Urothelium cell line (cell line): ENCODE results near the gene NR2F1-AS1.
A peak's percentile ranks its signal among the peaks of the same experiment; 100 is the strongest.
"Not testable (repeated sequence)": the region's sequence is repeated elsewhere in the genome, so short reads cannot be mapped to it uniquely, and the experiment has no call there.

Source experiments
- DNase-seq: peaks from one replicate; pipeline ENCODE4 v3.0.0; 2011; ENCODE audit warnings: low spot score, mixed read lengths
- FAIRE-seq: peaks from 2 replicates; lab custom pipeline; 2011; peaks lifted over from hg19 to GRCh38; lab: Jason Lieb, UNC

The NR2F1-AS1 gene

GRCh38 chr5:93557021-93557604 lies 23.9 kb downstream of the NR2F1-AS1 start:
- DNase-seq (no peak), FAIRE-seq (no peak)

GRCh38 chr5:93549594-93549993 lies 31.4 kb downstream of the NR2F1-AS1 start:
- FAIRE-seq, DNase-seq: not testable (repeated sequence)

- FAIRE-seq (no peak), DNase-seq (no peak)
These were observed 35.1 kb downstream of the NR2F1-AS1 start for GRCh38 chr5:93545872-93546271.

- no peak for FAIRE-seq
- DNase-seq, result peak; percentile 1
These were observed 48.6 kb downstream of the NR2F1-AS1 start for GRCh38 chr5:93532370-93532769.

GRCh38 chr5:93521815-93522214 lies 59.2 kb downstream of the NR2F1-AS1 start:
- not testable (repeated sequence) for FAIRE-seq

GRCh38 chr5:93519740-93520139 lies 61.3 kb downstream of the NR2F1-AS1 start:
- FAIRE-seq (no peak), DNase-seq (no peak)

More at GRCh38 chr5:93521815-93522214, 59.2 kb downstream of the NR2F1-AS1 start:
- DNase-seq, result not testable (repeated sequence)

GRCh38 chr5:93517828-93518227 lies 63.2 kb downstream of the NR2F1-AS1 start:
- no peak for FAIRE-seq
- no peak for DNase-seq

GRCh38 chr5:93513298-93513697 lies 67.7 kb downstream of the NR2F1-AS1 start:
- FAIRE-seq (no peak), DNase-seq (no peak)

GRCh38 chr5:93512799-93513198 lies 68.2 kb downstream of the NR2F1-AS1 start:
- DNase-seq (no peak), FAIRE-seq (no peak)

GRCh38 chr5:93511445-93511844 lies 69.6 kb downstream of the NR2F1-AS1 start:
- FAIRE-seq (no peak), DNase-seq (no peak)

GRCh38 chr5:93510626-93511380 lies 70.2 kb downstream of the NR2F1-AS1 start:
- FAIRE-seq, result no peak
- DNase-seq, result no peak

GRCh38 chr5:93505553-93505952 lies 75.5 kb downstream of the NR2F1-AS1 start:
- not testable (repeated sequence) for DNase-seq, FAIRE-seq

- FAIRE-seq, result no peak
- DNase-seq, result peak; percentile 21
These were observed 77.4 kb downstream of the NR2F1-AS1 start for GRCh38 chr5:93503598-93504067.

- FAIRE-seq, result no peak
- DNase-seq, result no peak
These were observed 83.9 kb downstream of the NR2F1-AS1 start for GRCh38 chr5:93497096-93497495.

GRCh38 chr5:93479982-93480509 lies 101.0 kb downstream of the NR2F1-AS1 start:
- FAIRE-seq, result no peak

GRCh38 chr5:93477816-93478215 lies 103.2 kb downstream of the NR2F1-AS1 start:
- FAIRE-seq, result no peak
- no peak for DNase-seq

More at GRCh38 chr5:93479982-93480509, 101.0 kb downstream of the NR2F1-AS1 start:
- DNase-seq, result no peak

GRCh38 chr5:93476251-93476742 lies 104.7 kb downstream of the NR2F1-AS1 start:
- DNase-seq, result no peak
- FAIRE-seq, result no peak

- FAIRE-seq (no peak), DNase-seq (no peak)
These were observed 118.1 kb downstream of the NR2F1-AS1 start for GRCh38 chr5:93462916-93463315.

GRCh38 chr5:93461756-93462155 lies 119.3 kb downstream of the NR2F1-AS1 start:
- FAIRE-seq (no peak), DNase-seq (no peak)

- no peak for DNase-seq
- FAIRE-seq, result no peak
These were observed 120.7 kb downstream of the NR2F1-AS1 start for GRCh38 chr5:93460286-93460685.

- FAIRE-seq, DNase-seq: not testable (repeated sequence)
These were observed 124.2 kb downstream of the NR2F1-AS1 start for GRCh38 chr5:93456796-93457195.

- FAIRE-seq, result no peak
- no peak for DNase-seq
These were observed 126.1 kb downstream of the NR2F1-AS1 start for GRCh38 chr5:93454896-93455295.
